Measurements from ENCODE around the gene FARP1.
A peak's percentile ranks its signal among the peaks of the same experiment; 100 is the strongest.

Gene FARP1

GRCh38 chr13:98473788-98474144 lies 330.9 kb downstream of the FARP1 start:
- TF ChIP-seq ZFX (IDR thresholded peaks at IDR 0.05) (no peak), CTCF (conservative IDR thresholded peaks at IDR 0.05) (no peak)
- peak overlapping the region; percentile 56 for H3K27ac ChIP-seq

- TF ChIP-seq CTCF (conservative IDR thresholded peaks at IDR 0.05) (no peak), ZFX (IDR thresholded peaks at IDR 0.05) (no peak)
- H3K27ac ChIP-seq, result peak overlapping the region; percentile 56
These were observed 331.4 kb downstream of the FARP1 start for GRCh38 chr13:98474292-98474691.

GRCh38 chr13:98474761-98475160 lies 331.9 kb downstream of the FARP1 start:
- H3K27ac ChIP-seq, result peak overlapping the region; percentile 56
- TF ChIP-seq ZFX (IDR thresholded peaks at IDR 0.05) (no peak), CTCF (conservative IDR thresholded peaks at IDR 0.05) (no peak)

- no peak overlapping the region for H3K27ac ChIP-seq
- TF ChIP-seq ZFX (IDR thresholded peaks at IDR 0.05) (no peak), CTCF (conservative IDR thresholded peaks at IDR 0.05) (no peak)
These were observed 332.6 kb downstream of the FARP1 start for GRCh38 chr13:98475522-98475921.

GRCh38 chr13:98476106-98476505 lies 333.2 kb downstream of the FARP1 start:
- TF ChIP-seq ZFX (IDR thresholded peaks at IDR 0.05), result no peak
- no peak for TF ChIP-seq CTCF (conservative IDR thresholded peaks at IDR 0.05)
- no peak overlapping the region for H3K27ac ChIP-seq

- no peak for TF ChIP-seq CTCF (conservative IDR thresholded peaks at IDR 0.05)
- TF ChIP-seq ZFX (IDR thresholded peaks at IDR 0.05), result no peak
- H3K27ac ChIP-seq, result no peak overlapping the region
These were observed 333.7 kb downstream of the FARP1 start for GRCh38 chr13:98476538-98476966.

GRCh38 chr13:98478189-98479129 lies 335.6 kb downstream of the FARP1 start:
- H3K27ac ChIP-seq, result no peak overlapping the region
- TF ChIP-seq ZFX (IDR thresholded peaks at IDR 0.05) (no peak), CTCF (conservative IDR thresholded peaks at IDR 0.05) (no peak)

Measured in C4-2B (cell line).